ENCODE measurements around the gene MPEG1. TPM values are rescaled to one million over a fixed set of nuclear protein-coding genes. Genes with fewer than 3 reads are reported as not detected.

The MPEG1 gene, protein sequence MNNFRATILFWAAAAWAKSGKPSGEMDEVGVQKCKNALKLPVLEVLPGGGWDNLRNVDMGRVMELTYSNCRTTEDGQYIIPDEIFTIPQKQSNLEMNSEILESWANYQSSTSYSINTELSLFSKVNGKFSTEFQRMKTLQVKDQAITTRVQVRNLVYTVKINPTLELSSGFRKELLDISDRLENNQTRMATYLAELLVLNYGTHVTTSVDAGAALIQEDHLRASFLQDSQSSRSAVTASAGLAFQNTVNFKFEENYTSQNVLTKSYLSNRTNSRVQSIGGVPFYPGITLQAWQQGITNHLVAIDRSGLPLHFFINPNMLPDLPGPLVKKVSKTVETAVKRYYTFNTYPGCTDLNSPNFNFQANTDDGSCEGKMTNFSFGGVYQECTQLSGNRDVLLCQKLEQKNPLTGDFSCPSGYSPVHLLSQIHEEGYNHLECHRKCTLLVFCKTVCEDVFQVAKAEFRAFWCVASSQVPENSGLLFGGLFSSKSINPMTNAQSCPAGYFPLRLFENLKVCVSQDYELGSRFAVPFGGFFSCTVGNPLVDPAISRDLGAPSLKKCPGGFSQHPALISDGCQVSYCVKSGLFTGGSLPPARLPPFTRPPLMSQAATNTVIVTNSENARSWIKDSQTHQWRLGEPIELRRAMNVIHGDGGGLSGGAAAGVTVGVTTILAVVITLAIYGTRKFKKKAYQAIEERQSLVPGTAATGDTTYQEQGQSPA
- not detected in 2 replicates for total RNA-seq

GRCh38 chr11:59212744-59213631, at the start of gene MPEG1:
Gene MPEG1 (minus strand): TSS chr11:59212927. CDS start chr11:59212865, 62 bp downstream.

DNA sequence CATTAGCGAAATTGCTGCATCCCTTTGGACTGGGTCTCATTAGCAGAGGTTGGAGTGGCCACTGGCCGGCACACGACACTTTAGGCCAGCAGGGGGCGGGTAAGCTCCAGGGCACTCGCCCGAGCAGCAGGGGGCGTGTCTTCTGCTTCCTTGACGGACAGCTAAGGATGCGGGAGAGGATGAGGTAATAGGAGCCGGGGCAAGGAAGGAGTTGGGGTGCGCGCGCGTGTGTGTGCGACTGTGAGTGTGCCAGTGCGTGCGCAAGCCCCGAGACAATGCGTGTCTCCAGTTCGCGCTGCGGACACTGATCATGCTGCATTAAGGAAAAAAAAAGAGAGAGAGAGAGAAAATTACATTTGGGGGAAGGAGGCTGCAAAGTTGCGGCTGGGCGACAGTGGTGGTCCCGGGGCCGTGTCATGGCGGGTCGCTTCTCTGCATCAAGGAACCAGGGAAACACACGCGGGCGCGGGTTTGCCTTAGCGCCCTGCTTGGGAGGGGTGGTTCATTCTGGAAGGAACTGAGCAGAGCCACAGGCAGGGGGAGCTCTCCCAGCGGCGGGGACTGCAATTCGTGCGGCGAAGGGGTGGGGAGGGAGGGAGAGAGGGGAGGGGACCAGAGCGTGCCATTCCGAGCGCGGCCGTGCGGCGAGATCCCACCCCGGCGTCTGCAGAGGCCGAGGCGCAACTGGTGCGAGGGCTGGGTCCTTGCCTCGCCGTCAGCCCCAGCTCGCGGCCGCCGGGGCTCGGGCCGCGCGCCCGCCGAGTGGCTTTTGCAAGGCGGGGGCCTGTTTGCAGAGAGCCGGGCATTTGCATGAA, 41.0 kb downstream of the MPEG1 start, which contains the start of gene DTX4:
TSS of gene DTX4 (plus strand) at position 625 of the 815 bp plus-strand sequence. CDS start 464 bp downstream, outside the sequence.

Small RNA genes within 50 kb of the gene (small RNA-seq; reads per million reads assigned to genes)
- gene RN7SL42P = not detected

Other genes starting within 250 kb of the MPEG1 start
- not detected in 2 replicates for gene GLYATL1B, start 126.6 kb downstream of the MPEG1 start, total RNA-seq
- gene FAM111B, start 105.7 kb downstream of the MPEG1 start, total RNA-seq = 2.2 and 5.9 TPM in 2 replicates
- 22.8 and 28.3 TPM in 2 replicates for gene FAM111A, start 70.1 kb downstream of the MPEG1 start, total RNA-seq
- 9.0 and 16.1 TPM in 2 replicates for gene DTX4, start 40.8 kb downstream of the MPEG1 start, total RNA-seq
- gene OR5AN1, start 146.0 kb upstream of the MPEG1 start, total RNA-seq = under 0.01 TPM in 1 of 2 replicates, not detected in the other
- gene OR5A2, start 213.5 kb upstream of the MPEG1 start, total RNA-seq = not detected in 2 replicates
- gene OR5A1, start 223.5 kb upstream of the MPEG1 start, total RNA-seq = not detected in 2 replicates
- not detected in 2 replicates for gene OR4D6, start 244.0 kb upstream of the MPEG1 start, total RNA-seq

All from placental epithelial cell (primary cell).